Neural cell (in vitro differentiated cells): ENCODE measurements around the gene EID1. TPM values are rescaled to one million over a fixed set of nuclear protein-coding genes. Genes with fewer than 3 reads are reported as not detected.

Experiments used
- H2AFZ ChIP-seq: fragments of 200-600, 300-800 bp; sonication (generic), shearing (Covaris generic); 2 replicates; pipeline ENCODE4 v1.6.0; 2014; ENCODE audit warnings: low read depth, mild to moderate bottlenecking, antibody characterized with exemption, low read length, moderate library complexity
- H3F3A ChIP-seq: fragments of 200-600 bp; shearing (Covaris generic); 2 replicates; pipeline ENCODE4 v1.6.1; 2016; ENCODE audit warnings: mild to moderate bottlenecking, moderate library complexity, mixed read lengths, antibody characterized with exemption, low read length; ENCODE audit not compliant: insufficient read depth, poor library complexity, severe bottlenecking
- H3K27ac ChIP-seq: fragments of 200-600, 300-800 bp; sonication (generic), shearing (Covaris generic); 2 replicates; pipeline ENCODE4 v1.5.1; 2014; ENCODE audit warnings: mild to moderate bottlenecking, low read length, moderate library complexity
- H3K27me3 ChIP-seq: fragments of 300-800, 200-600 bp; sonication (generic), shearing (Covaris generic); 2 replicates; pipeline ENCODE4 v1.6.0; 2014; ENCODE audit warnings: mild to moderate bottlenecking, low read depth, low read length, moderate library complexity; ENCODE audit not compliant: insufficient read depth
- H3K36me3 ChIP-seq: fragments of 300-800, 200-600 bp; sonication (generic), shearing (Covaris generic); 2 replicates; pipeline ENCODE4 v1.5.1; 2014; ENCODE audit warnings: mild to moderate bottlenecking, antibody characterized with exemption, low read length, moderate library complexity; ENCODE audit not compliant: insufficient read depth
- H3K4me2 ChIP-seq: fragments of 300-800, 200-600 bp; sonication (generic), shearing (Covaris generic); 2 replicates; pipeline ENCODE4 v1.6.0; 2014; ENCODE audit warnings: mild to moderate bottlenecking, low read length
- H3K4me3 ChIP-seq: fragments of 300-800, 200-600 bp; sonication (generic), shearing (Covaris generic); 2 replicates; pipeline ENCODE4 v1.5.1; 2014; ENCODE audit warnings: mild to moderate bottlenecking, low read length, moderate library complexity
- H3K79me2 ChIP-seq: fragments of 200-600 bp; shearing (Covaris generic); replicated peaks from 2 replicates; pipeline ENCODE4 v1.6.0; 2014; ENCODE audit warnings: mild to moderate bottlenecking, low read length, moderate library complexity; ENCODE audit not compliant: insufficient read depth
- H3K9ac ChIP-seq: fragments of 300-800, 200-600 bp; sonication (generic), shearing (Covaris generic); 2 replicates; pipeline ENCODE4 v1.6.1; 2016; ENCODE audit warnings: mild to moderate bottlenecking, low read length, mixed read lengths
- H3K9me2 ChIP-seq: fragments of 200-600 bp; shearing (Covaris generic); 2 replicates; pipeline ENCODE4 v1.6.1; 2016; ENCODE audit warnings: mild to moderate bottlenecking, low read length, mixed read lengths; ENCODE audit not compliant: insufficient read depth
- H3K9me3 ChIP-seq: fragments of 200-600, 300-800 bp; sonication (generic), shearing (Covaris generic); 2 replicates; pipeline ENCODE4 v1.6.1; 2016; ENCODE audit warnings: mild to moderate bottlenecking, mixed run types, low read length, moderate library complexity, mixed read lengths
- H4K20me1 ChIP-seq: fragments of 200-600 bp; shearing (Covaris generic); 2 replicates; pipeline ENCODE4 v1.6.1; 2016; ENCODE audit warnings: mild to moderate bottlenecking, mixed run types; ENCODE audit not compliant: insufficient read depth
- CTCF ChIP-seq: fragments of 450-650 bp; IDR thresholded peaks from 2 replicates; pipeline ENCODE4 v1.5.1; 2014; ENCODE audit warnings: antibody characterized with exemption, mild to moderate bottlenecking, moderate library complexity; ENCODE audit not compliant: poor library complexity, severe bottlenecking
- EP300 ChIP-seq: fragments of 450-650 bp; conservative IDR thresholded peaks from 2 replicates; pipeline ENCODE4 v1.6.1; 2014; ENCODE audit warnings: antibody characterized with exemption, mild to moderate bottlenecking, moderate library complexity; ENCODE audit not compliant: poor library complexity, severe bottlenecking
- EZH2 ChIP-seq: fragments of 200-600, 300-800 bp; shearing (Covaris generic), sonication (generic); IDR thresholded peaks from 2 replicates; pipeline ENCODE4 v1.6.1; 2014; ENCODE audit warnings: antibody characterized with exemption, low read length, borderline replicate concordance, mild to moderate bottlenecking; ENCODE audit not compliant: insufficient read depth, poor library complexity, severe bottlenecking
- MXI1 ChIP-seq: fragments of 450-650 bp; conservative IDR thresholded peaks from 2 replicates; pipeline ENCODE4 v1.6.1; 2014; ENCODE audit warnings: antibody characterized with exemption, mild to moderate bottlenecking; ENCODE audit not compliant: poor library complexity, severe bottlenecking
- POLR2AphosphoS5 ChIP-seq: IDR thresholded peaks from 2 replicates; pipeline ENCODE4 v1.6.1; 2012
- RAD21 ChIP-seq: fragments of 450-650 bp; conservative IDR thresholded peaks from 2 replicates; pipeline ENCODE4 v1.6.1; 2014; ENCODE audit warnings: antibody characterized with exemption, mild to moderate bottlenecking, moderate library complexity
- REST ChIP-seq: IDR thresholded peaks from 2 replicates; pipeline ENCODE4 v1.6.1; 2012; ENCODE audit warnings: borderline replicate concordance
- SMC3 ChIP-seq: fragments of 450-650 bp; conservative IDR thresholded peaks from 2 replicates; pipeline ENCODE4 v1.6.1; 2014; ENCODE audit warnings: antibody characterized with exemption, mild to moderate bottlenecking, moderate library complexity; ENCODE audit not compliant: poor library complexity
- TAF1 ChIP-seq: IDR thresholded peaks from 2 replicates; pipeline ENCODE4 v1.6.1; 2012; ENCODE audit warnings: low read depth
- polyA plus RNA-seq: library from polyadenylated mRNA; depleted of rRNA; stranded (reverse); fragments of >200 nt; gene quantifications from 2 replicates; pipeline ENCODE4 v1.2.3, GENCODE V29; 2014

The EID1 gene
- polyA plus RNA-seq, 1 donor from 2014 or later: 530 TPM

- Histone ChIP-seq H3K9me2 (no peaks in the 10 kb centered on the region), H4K20me1 (no peaks in the 10 kb centered on the region), H3K36me3 (no peaks in the 10 kb centered on the region), H3K9ac (no peak overlapping the region), H3K27me3 (no peaks in the 10 kb centered on the region), H3F3A (no peaks in the 10 kb centered on the region), H3K4me3 (no peak overlapping the region), H3K27ac (no peak overlapping the region), H3K4me2 (no peak overlapping the region), H2AFZ (no peak overlapping the region), H3K9me3 (no peaks in the 10 kb centered on the region), H3K79me2 (no peaks in the 10 kb centered on the region)
- no peak for TF ChIP-seq RAD21
- TF ChIP-seq CTCF: no peak
- no peak for TF ChIP-seq EP300
- TF ChIP-seq EZH2: no peak
Measured at GRCh38 chr15:48914717-48915116, 36.8 kb downstream of the EID1 start.

GRCh38 chr15:48915861-48916260, 37.9 kb downstream of the EID1 start:
- no peak for TF ChIP-seq TAF1
- no peak for TF ChIP-seq SMC3
- no peak for TF ChIP-seq MXI1
- no peak for TF ChIP-seq EZH2
- no peak for TF ChIP-seq RAD21
- no peak for TF ChIP-seq POLR2AphosphoS5
- no peak for TF ChIP-seq EP300
- no peak for TF ChIP-seq REST
- TF ChIP-seq CTCF: no peak
- Histone ChIP-seq H3K36me3 (no peaks in the 10 kb centered on the region), H4K20me1 (no peaks in the 10 kb centered on the region), H3K27ac (no peak overlapping the region), H3K9me3 (no peaks in the 10 kb centered on the region), H3K27me3 (no peaks in the 10 kb centered on the region), H2AFZ (no peak overlapping the region), H3K9ac (no peak overlapping the region), H3K4me3 (no peak overlapping the region), H3F3A (no peaks in the 10 kb centered on the region), H3K9me2 (no peaks in the 10 kb centered on the region), H3K4me2 (no peak overlapping the region), H3K79me2 (no peaks in the 10 kb centered on the region)
